Neuron (in vitro differentiated cells): ENCODE measurements around the gene LSS.

Experiments used
- H2AFZ ChIP-seq: one replicate; pipeline ENCODE4 v1.6.1; 2013; ENCODE audit warnings: low read depth, mild to moderate bottlenecking, inconsistent platforms, low read length, moderate library complexity
- H3K27me3 ChIP-seq: one replicate; pipeline ENCODE4 v1.6.1; 2013; ENCODE audit warnings: low read length; ENCODE audit not compliant: insufficient read depth
- H3K36me3 ChIP-seq: one replicate; pipeline ENCODE4 v1.6.1; 2013; ENCODE audit warnings: low read length; ENCODE audit not compliant: insufficient read depth
- H3K4me1 ChIP-seq: one replicate; pipeline ENCODE4 v1.6.1; 2013; ENCODE audit warnings: low read length; ENCODE audit not compliant: insufficient read depth
- H3K4me3 ChIP-seq: 2 replicates; pipeline ENCODE4 v1.5.1; 2013; ENCODE audit warnings: mild to moderate bottlenecking, low read length, moderate library complexity
- H3K9me3 ChIP-seq: one replicate; pipeline ENCODE4 v1.6.1; 2013; ENCODE audit warnings: low read length

LSS gene

GRCh38 chr21:46220847-46221246 lies 7.7 kb downstream of the LSS start:
- Histone ChIP-seq H3K27me3 (no peaks in the 10 kb centered on the region), H2AFZ (no peak overlapping the region), H3K4me1 (peaks cover 6% of the 10 kb centered on the region), H3K4me3 (no peak overlapping the region), H3K9me3 (no peaks in the 10 kb centered on the region), H3K36me3 (peaks cover 58% of the 10 kb centered on the region)

- no peak overlapping the region for H2AFZ ChIP-seq
- H3K4me1 ChIP-seq = peaks cover 4% of the 10 kb centered on the region
- peaks cover 63% of the 10 kb centered on the region for H3K36me3 ChIP-seq
- H3K4me3 ChIP-seq = no peak overlapping the region
- H3K27me3 ChIP-seq = no peaks in the 10 kb centered on the region
- H3K9me3 ChIP-seq = no peaks in the 10 kb centered on the region
Observed at GRCh38 chr21:46220275-46220810, 8.2 kb downstream of the LSS start.

- H2AFZ ChIP-seq = no peak overlapping the region
- no peaks in the 10 kb centered on the region for H3K9me3 ChIP-seq
- H3K27me3 ChIP-seq = no peaks in the 10 kb centered on the region
- peaks cover 64% of the 10 kb centered on the region for H3K36me3 ChIP-seq
- H3K4me1 ChIP-seq = peaks cover 4% of the 10 kb centered on the region
- no peak overlapping the region for H3K4me3 ChIP-seq
Observed at GRCh38 chr21:46219591-46220239, 8.9 kb downstream of the LSS start.

GRCh38 chr21:46218906-46219590 lies 9.5 kb downstream of the LSS start:
- Histone ChIP-seq H3K4me1 (no peaks in the 10 kb centered on the region), H2AFZ (no peak overlapping the region), H3K36me3 (peaks cover 64% of the 10 kb centered on the region), H3K27me3 (no peaks in the 10 kb centered on the region), H3K4me3 (no peak overlapping the region), H3K9me3 (no peaks in the 10 kb centered on the region)

- no peaks in the 10 kb centered on the region for H3K4me1 ChIP-seq
- H3K36me3 ChIP-seq = peaks cover 68% of the 10 kb centered on the region
- H3K9me3 ChIP-seq = no peaks in the 10 kb centered on the region
- no peak overlapping the region for H3K4me3 ChIP-seq
- H2AFZ ChIP-seq = no peak overlapping the region
- H3K27me3 ChIP-seq = no peaks in the 10 kb centered on the region
Observed at GRCh38 chr21:46217511-46218196, 10.9 kb downstream of the LSS start.

GRCh38 chr21:46216132-46216747 lies 12.3 kb downstream of the LSS start:
- Histone ChIP-seq H3K4me3 (no peak overlapping the region), H3K4me1 (no peaks in the 10 kb centered on the region), H3K9me3 (no peaks in the 10 kb centered on the region), H3K27me3 (no peaks in the 10 kb centered on the region), H2AFZ (no peak overlapping the region), H3K36me3 (peaks cover 66% of the 10 kb centered on the region)

- Histone ChIP-seq H3K27me3 (no peaks in the 10 kb centered on the region), H3K4me1 (no peaks in the 10 kb centered on the region), H3K36me3 (peaks cover 64% of the 10 kb centered on the region), H3K9me3 (no peaks in the 10 kb centered on the region), H2AFZ (no peak overlapping the region), H3K4me3 (no peak overlapping the region)
Observed at GRCh38 chr21:46215436-46216131, 13.0 kb downstream of the LSS start.

GRCh38 chr21:46214478-46215340 lies 13.9 kb downstream of the LSS start:
- Histone ChIP-seq H3K27me3 (no peaks in the 10 kb centered on the region), H3K4me3 (no peak overlapping the region), H3K36me3 (peaks cover 58% of the 10 kb centered on the region), H2AFZ (no peak overlapping the region), H3K4me1 (no peaks in the 10 kb centered on the region), H3K9me3 (no peaks in the 10 kb centered on the region)

GRCh38 chr21:46213620-46214286 lies 14.8 kb downstream of the LSS start:
- Histone ChIP-seq H3K27me3 (no peaks in the 10 kb centered on the region), H3K36me3 (peaks cover 58% of the 10 kb centered on the region), H2AFZ (no peak overlapping the region), H3K9me3 (no peaks in the 10 kb centered on the region), H3K4me3 (no peak overlapping the region), H3K4me1 (no peaks in the 10 kb centered on the region)

- H3K4me3 ChIP-seq = no peak overlapping the region
- peaks cover 66% of the 10 kb centered on the region for H3K36me3 ChIP-seq
- no peaks in the 10 kb centered on the region for H3K4me1 ChIP-seq
- H2AFZ ChIP-seq = no peak overlapping the region
- no peaks in the 10 kb centered on the region for H3K27me3 ChIP-seq
- H3K9me3 ChIP-seq = no peaks in the 10 kb centered on the region
Observed at GRCh38 chr21:46212721-46213484, 15.7 kb downstream of the LSS start.
